Activated CD4-positive, alpha-beta T cell treated with anti-CD3 and anti-CD28 coated beads for 48 hours (primary cell): Measurements from ENCODE around the gene TRDMT1.

Experiments
- DNase-seq: peaks from one replicate; pipeline ENCODE4 v3.0.0-alpha.2; 2020

TRDMT1 gene

GRCh38 chr10:17209302-17209701 lies 7.8 kb upstream of the TRDMT1 start:
- DNase-seq: no peak

- no peak for DNase-seq
Observed at GRCh38 chr10:17208476-17208875, 7.0 kb upstream of the TRDMT1 start.

GRCh38 chr10:17206210-17206709 lies 4.8 kb upstream of the TRDMT1 start:
- peak; percentile 52 for DNase-seq

GRCh38 chr10:17203416-17203815 lies 1.9 kb upstream of the TRDMT1 start:
- DNase-seq: no peak

GRCh38 chr10:17202999-17203398 lies 1.5 kb upstream of the TRDMT1 start:
- DNase-seq: no peak

- DNase-seq: no peak
Observed at GRCh38 chr10:17202506-17202905, 1.0 kb upstream of the TRDMT1 start.

- DNase-seq: no peak
Observed at GRCh38 chr10:17201794-17202116, 283 bp upstream of the TRDMT1 start.

GRCh38 chr10:17200001-17200911 lies 1.2 kb downstream of the TRDMT1 start:
- no peak for DNase-seq

GRCh38 chr10:17199351-17199804 lies 2.1 kb downstream of the TRDMT1 start:
- DNase-seq: no peak

GRCh38 chr10:17196573-17196972 lies 4.9 kb downstream of the TRDMT1 start:
- DNase-seq: no peak

GRCh38 chr10:17196045-17196444 lies 5.4 kb downstream of the TRDMT1 start:
- no peak for DNase-seq

- no peak for DNase-seq
Observed at GRCh38 chr10:17195083-17195482, 6.4 kb downstream of the TRDMT1 start.

- no peak for DNase-seq
Observed at GRCh38 chr10:17190602-17191001, 10.9 kb downstream of the TRDMT1 start.

GRCh38 chr10:17188644-17189172 lies 12.8 kb downstream of the TRDMT1 start:
- no peak for DNase-seq

GRCh38 chr10:17185873-17186272 lies 15.6 kb downstream of the TRDMT1 start:
- no peak for DNase-seq

- no peak for DNase-seq
Observed at GRCh38 chr10:17183110-17183509, 18.4 kb downstream of the TRDMT1 start.

- DNase-seq: no peak
Observed at GRCh38 chr10:17181751-17182150, 19.7 kb downstream of the TRDMT1 start.

- DNase-seq: no peak
Observed at GRCh38 chr10:17181110-17181509, 20.4 kb downstream of the TRDMT1 start.

- no peak for DNase-seq
Observed at GRCh38 chr10:17179002-17179401, 22.5 kb downstream of the TRDMT1 start.

- DNase-seq: no peak
Observed at GRCh38 chr10:17178006-17178405, 23.5 kb downstream of the TRDMT1 start.

GRCh38 chr10:17177014-17177413 lies 24.5 kb downstream of the TRDMT1 start:
- no peak for DNase-seq

GRCh38 chr10:17176091-17176490 lies 25.4 kb downstream of the TRDMT1 start:
- no peak for DNase-seq

- DNase-seq: no peak
Observed at GRCh38 chr10:17175551-17175950, 25.9 kb downstream of the TRDMT1 start.

- DNase-seq: no peak
Observed at GRCh38 chr10:17174626-17175025, 26.8 kb downstream of the TRDMT1 start.
